HepG2 (cell line): ENCODE data around the gene BEGAIN. TPM values are rescaled to one million over a fixed set of nuclear protein-coding genes. Genes with fewer than 3 reads are reported as not detected.

Experiments used
- ATAC-seq: fragments of 200-7000 bp; cut with Tn5 transposase; 3 replicates; pipeline ENCODE4 v1.9.1; 2020; ENCODE audit warnings: mild to moderate bottlenecking, moderate library complexity
- BruUV-seq: library from RNA; stranded (reverse); fragments of 400-500 nt; replicated peaks from 2 replicates; lab custom pipeline; 2021; lab: Mats Ljungman, UMichigan
- CTCF ChIA-PET: fragments of 300-600 bp; formaldehyde crosslinking; extraction: SDS; loops from one replicate; lab custom pipeline; 2021; ENCODE audit warnings: low total read pairs, inconsistent platforms, low intra/inter-chr PET ratio; lab: Yijun Ruan, JAX
- POLR2A ChIA-PET: fragments of 350-600 bp; sonication (Branson Sonifier 250); formaldehyde crosslinking; loops from one replicate; lab custom pipeline; 2020; ENCODE audit warnings: antibody characterized with exemption, inconsistent platforms; lab: Yijun Ruan, JAX
- DNase-seq: peaks from one replicate; pipeline ENCODE4 v3.0.0-alpha.2; 2015; ENCODE audit warnings: low spot score
- FAIRE-seq: peaks from 3 replicates; lab custom pipeline; 2011; peaks lifted over from hg19 to GRCh38; lab: Jason Lieb, UNC
- H2AFZ ChIP-seq: one replicate; pipeline ENCODE4 v1.6.1; 2011; ENCODE audit warnings: low read length, inconsistent platforms
- H3K27ac ChIP-seq: fragments of 300-600 bp; 3 replicates; pipeline ENCODE4 v1.8.0; 2011; ENCODE audit warnings: mixed run types, mild to moderate bottlenecking, mixed read lengths, low read length, inconsistent platforms; ENCODE audit not compliant: insufficient read depth; ENCODE audit errors: extremely low read length
- H3K27me3 ChIP-seq, 2 experiments: fragments of 200-600 bp in 1 of 2; 2 replicates in 1 of 2; 3 replicates in 1 of 2; pipeline versions ENCODE4 v1.6.0 to v1.8.0; 2011; ENCODE audit warnings: low read length in 2 of 2, mild to moderate bottlenecking in 2 of 2, moderate library complexity in 2 of 2, inconsistent platforms in 1 of 2; ENCODE audit not compliant: insufficient read depth in 2 of 2, control insufficient read depth in 1 of 2
- H3K36me3 ChIP-seq, 2 experiments: fragments of 200-600 bp in 1 of 2; replicated peaks in 1 of 2; 2 replicates in 1 of 2; 3 replicates in 1 of 2; pipeline versions ENCODE4 v1.5.1 to v1.8.0; 2011; ENCODE audit warnings: low read length in 2 of 2, inconsistent platforms in 1 of 2; ENCODE audit not compliant: insufficient read depth in 2 of 2, control insufficient read depth in 1 of 2
- H3K4me1 ChIP-seq: 2 replicates; pipeline ENCODE4 v1.5.1; 2012; ENCODE audit warnings: low read length, inconsistent platforms; ENCODE audit not compliant: insufficient read depth
- H3K4me2 ChIP-seq: 2 replicates; pipeline ENCODE4 v1.6.0; 2011; ENCODE audit warnings: low read depth, low read length, inconsistent platforms
- H3K4me3 ChIP-seq, 3 experiments: fragments of 200-600 bp in 1 of 3; sonication (generic), shearing (Covaris generic) in 1 of 3; replicated peaks in 1 of 3; 2 replicates each; pipeline ENCODE4 v1.5.1; 2011 to 2016; ENCODE audit warnings: low read length in 3 of 3, inconsistent platforms in 2 of 3, low read depth in 2 of 3, mild to moderate bottlenecking in 2 of 3, control low read depth in 1 of 3, mixed read lengths in 1 of 3; ENCODE audit not compliant: insufficient read depth in 1 of 3
- H3K79me2 ChIP-seq: one replicate; pipeline ENCODE4 v1.6.1; 2011; ENCODE audit warnings: low read length, inconsistent platforms; ENCODE audit not compliant: insufficient read depth
- H3K9ac ChIP-seq: 2 replicates; pipeline ENCODE4 v1.6.0; 2011; ENCODE audit warnings: mild to moderate bottlenecking, low read depth, low read length, inconsistent platforms; ENCODE audit not compliant: insufficient read depth
- H3K9me3 ChIP-seq: 2 replicates; pipeline ENCODE4 v1.5.1; 2012; ENCODE audit warnings: mild to moderate bottlenecking, low read length
- H4K20me1 ChIP-seq: 2 replicates; pipeline ENCODE4 v1.6.0; 2011; ENCODE audit warnings: inconsistent platforms, mild to moderate bottlenecking, low read length, moderate library complexity; ENCODE audit not compliant: insufficient read depth
- EP300 ChIP-seq, 3 experiments: sonication (generic) in 1 of 3; formaldehyde crosslinking in 1 of 3; IDR thresholded peaks; 2 replicates each; pipeline versions ENCODE4 v1.5.1 to v1.6.1; 2011 to 2020; ENCODE audit warnings: low read depth in 2 of 3, low read length in 2 of 3, borderline replicate concordance in 1 of 3, improper control_type of control experiment in 1 of 3, mild to moderate bottlenecking in 1 of 3, missing genetic modification reagents in 1 of 3, moderate library complexity in 1 of 3
- ERF ChIP-seq: IDR thresholded peaks from 2 replicates; pipeline ENCODE4 v1.6.1; 2018; ENCODE audit warnings: missing biosample characterization, missing genetic modification reagents
- EZH2 ChIP-seq: conservative IDR thresholded peaks from 2 replicates; pipeline ENCODE4 v1.6.1; 2012; ENCODE audit warnings: mild to moderate bottlenecking, low read depth, low read length, moderate library complexity
- GABPB1 ChIP-seq: IDR thresholded peaks from 2 replicates; pipeline ENCODE4 v1.6.1; 2016; ENCODE audit warnings: mild to moderate bottlenecking, missing genetic modification reagents, moderate library complexity, missing compliant biosample characterization
- SP1 ChIP-seq, 2 experiments: fragments of 450-650 bp in 1 of 2; sonication (generic) in 1 of 2; formaldehyde crosslinking in 1 of 2; IDR thresholded peaks; 2 replicates each; pipeline versions ENCODE4 v1.4.0 to v1.6.1; 2016 to 2020; ENCODE audit warnings: missing genetic modification reagents in 1 of 2
- SUZ12 ChIP-seq: fragments of 150-350 bp; IDR thresholded peaks from 2 replicates; pipeline ENCODE4 v1.6.1; 2014; ENCODE audit warnings: low read depth, low read length
- THYN1 ChIP-seq: sonication (generic); formaldehyde crosslinking; IDR thresholded peaks from 2 replicates; pipeline ENCODE4 v1.8.1; 2023; ENCODE audit warnings: low read depth, mild to moderate bottlenecking, moderate library complexity, missing genetic modification reagents, borderline replicate concordance
- USF2 ChIP-seq, 2 experiments: sonication (generic) in 1 of 2; formaldehyde crosslinking in 1 of 2; IDR thresholded peaks; 2 replicates each; pipeline versions ENCODE4 v1.5.1 to v1.6.1; 2011 to 2020; ENCODE audit warnings: borderline replicate concordance in 1 of 2, low read depth in 1 of 2, low read length in 1 of 2, mild to moderate bottlenecking in 1 of 2, missing genetic modification reagents in 1 of 2, moderate library complexity in 1 of 2
- ZFP36 ChIP-seq: fragments of 150-350 bp; IDR thresholded peaks from 2 replicates; pipeline ENCODE4 v1.6.1; 2018; ENCODE audit warnings: borderline replicate concordance, low read length, low read depth; ENCODE audit not compliant: partially characterized antibody
- ZNF138 ChIP-seq: sonication (generic); formaldehyde crosslinking; IDR thresholded peaks from 2 replicates; pipeline ENCODE4 v1.5.0; 2020; ENCODE audit warnings: mild to moderate bottlenecking, low read depth, missing genetic modification reagents
- ZNF142 ChIP-seq: sonication (generic); formaldehyde crosslinking; IDR thresholded peaks from 2 replicates; pipeline ENCODE4 v1.4.0; 2020; ENCODE audit warnings: missing genetic modification reagents
- ZNF839 ChIP-seq: sonication (generic); formaldehyde crosslinking; IDR thresholded peaks from 2 replicates; pipeline ENCODE4 v1.4.0; 2020; ENCODE audit warnings: missing genetic modification reagents, mild to moderate bottlenecking, borderline replicate concordance
- WGBS: methylation state at CpG from one replicate; pipeline ENCODE4 v1.1.6; 2017; ENCODE audit warnings: low lambda C conversion rate; 5-methylcytosine and 5-hydroxymethylcytosine counted together
- in situ Hi-C: cut with HindIII; loops from 2 replicates; pipeline ENCODE4 v1.10.0; 2017; ENCODE audit warnings: low pct_unique_long_range_greater_than_20kb; ENCODE audit not compliant: extremely low pct_ligation_motif_present
- intact Hi-C: fragments of 100-400 bp; cut with micrococcal nuclease; formaldehyde crosslinking; loops from one replicate; pipeline ENCODE4 v1.10.0; 2022; ENCODE audit not compliant: unreplicated experiment
- polyA plus RNA-seq, 8 experiments: library from polyadenylated mRNA; depleted of rRNA in 3 of 8; stranded (reverse) in 7 of 8; unstranded in 1 of 8; fragments of >200 nt; fragmentation: Illumina TruSeq in 4 of 8; extraction: Trizol in 4 of 8; gene quantifications; 2 replicates each; pipeline versions ENCODE4 v1.2.1 to v1.2.3, GENCODE V29; 2011 to 2016; ENCODE audit warnings: low read depth in 4 of 8, missing spikeins in 1 of 8, mixed read lengths in 1 of 8; ENCODE audit not compliant: insufficient read depth in 1 of 8
- total RNA-seq, 5 experiments: library from RNA; depleted of rRNA; stranded (reverse); fragments of >200 nt; fragmentation: Illumina TruSeq; extraction: Trizol; gene quantifications; 2 replicates each; pipeline ENCODE4 v1.2.3, GENCODE V29; 2016; ENCODE audit warnings: low read depth in 1 of 5

The BEGAIN gene
- total and polyA plus RNA-seq, 2 of the 13 experiments (the other 11 are each of a cell fraction or from before 2014, with no cell fraction given): not detected

- TF ChIP-seq SP1 (IDR thresholded peaks at IDR 0.05) (no peak), SP1 (CRISPR knock-in tag; IDR thresholded peaks at IDR 0.05) (no peak), THYN1 (CRISPR knock-in tag) (no peak)
- TF ChIP-seq, all 625 proteins: peak for 0
These were observed 31.6 kb downstream of the BEGAIN start (continued) for GRCh38 chr14:100555436-100556139.

- Histone ChIP-seq H3K9me3 (no peaks in the 10 kb centered on the region), H4K20me1 (0 out of 2 replicates have a peak, but pooled peaks cover 4% of the 10 kb centered on the region), H3K27ac (no peak overlapping the region), H3K27me3 (peaks cover 22 to 90% of the 10 kb centered on the region in 2 experiments), H3K4me3 (no peak overlapping the region), H2AFZ (no peak overlapping the region), H3K79me2 (no peaks in the 10 kb centered on the region), H3K9ac (no peak overlapping the region), H3K36me3 (no peaks in the 10 kb centered on the region), H3K4me1 (no peaks in the 10 kb centered on the region), H3K4me2 (no peak overlapping the region)
- ChIA-PET CTCF (no interaction called here), POLR2A (no interaction called here)
- FAIRE-seq: no peak
- BruUV-seq: no TSS peak
- intact Hi-C loops: no loop called here
- no peak for DNase-seq
- in situ Hi-C loops: no loop called here
- ATAC-seq: no peak
- WGBS: 46% methylated on average over 5 of the region's 17 CpGs
- no peak for TF ChIP-seq GABPB1 (CRISPR knock-in tag)
- TF ChIP-seq ZNF839: no peak
- TF ChIP-seq ERF (CRISPR knock-in tag): no peak
- TF ChIP-seq ZNF142: no peak
- no peak for TF ChIP-seq ZFP36
- no peak for TF ChIP-seq USF2 (IDR thresholded peaks at IDR 0.05; ENCODE audit: low read depth, low read length)
- no peak for TF ChIP-seq USF2 (CRISPR knock-in tag; IDR thresholded peaks at IDR 0.05; ENCODE audit: borderline replicate concordance)
- no peak for TF ChIP-seq EZH2
- no peak for TF ChIP-seq SUZ12
- no peak for TF ChIP-seq EP300 (IDR thresholded peaks at IDR 0.05; ENCODE audit: low read depth in 2 of 2, low read length in 2 of 2)
- no peak for TF ChIP-seq EP300 (CRISPR knock-in tag; IDR thresholded peaks at IDR 0.05; ENCODE audit: borderline replicate concordance)
- no peak for TF ChIP-seq ZNF138
These were observed 32.4 kb downstream of the BEGAIN start for GRCh38 chr14:100554696-100555320.
